8988T (cell line): Measurements from ENCODE around the gene IFNAR2.
A peak's percentile ranks its signal among the peaks of the same experiment; 100 is the strongest.
"Not testable (repeated sequence)": the region's sequence is repeated elsewhere in the genome, so short reads cannot be mapped to it uniquely, and the experiment has no call there.

ENCODE experiments used
- DNase-seq: peaks from one replicate; pipeline ENCODE4 v3.0.0; 2011

IFNAR2 gene

DNA sequence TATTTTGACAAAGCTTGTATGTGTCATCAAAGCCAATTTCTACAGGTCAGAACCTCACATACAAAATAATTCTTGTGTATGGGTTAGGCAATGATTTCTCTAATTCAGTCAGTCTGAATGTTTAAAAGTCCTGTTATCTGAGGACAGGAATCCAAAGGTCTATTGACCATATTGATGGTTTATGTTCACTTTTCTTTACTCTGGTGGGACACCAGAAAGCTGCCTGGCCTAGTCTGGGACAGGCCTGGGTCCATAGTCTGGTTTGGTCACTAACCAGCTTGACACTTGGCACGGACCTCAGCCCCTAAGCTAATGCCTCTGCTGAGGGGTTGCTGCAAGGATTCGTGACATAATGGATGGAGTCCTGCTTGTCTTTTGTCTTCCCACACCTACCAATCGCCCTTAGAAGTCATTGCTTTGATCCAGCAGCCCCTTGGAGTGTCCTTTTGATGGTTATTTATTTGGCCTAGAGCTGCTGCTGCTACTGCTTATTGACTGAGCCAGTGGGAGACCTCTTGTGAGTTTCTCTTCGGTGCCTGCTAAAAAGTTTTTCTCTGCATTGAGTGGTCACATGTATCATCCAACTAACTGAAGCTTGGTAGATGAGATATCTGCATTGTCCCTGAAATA, 15.7 kb downstream of the IFNAR2 start:
- DNase-seq = no peak

- DNase-seq = no peak
These were observed 16.8 kb downstream of the IFNAR2 start for GRCh38 chr21:33246506-33246905.

DNA sequence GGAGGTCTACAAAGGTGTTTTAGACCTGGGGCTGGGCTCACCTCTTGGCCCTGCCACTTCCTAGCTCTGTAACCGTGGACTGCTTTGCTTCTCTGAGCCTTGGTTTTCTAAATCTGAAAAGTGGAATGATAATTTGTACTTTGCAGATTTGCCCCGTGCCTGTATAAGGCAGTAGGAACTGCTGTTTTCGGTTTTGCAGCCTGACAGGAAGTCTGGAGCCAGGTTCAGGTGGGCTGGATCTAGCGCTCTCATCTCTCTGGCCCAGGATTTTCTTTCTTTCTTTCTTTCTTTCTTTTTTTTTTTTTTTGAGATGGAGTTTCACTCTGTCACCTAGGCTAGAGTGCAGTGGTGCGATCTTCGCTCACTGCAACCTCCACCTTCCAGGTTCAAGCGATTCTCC, 17.2 kb downstream of the IFNAR2 start:
- no peak for DNase-seq

GRCh38 chr21:33247599-33247998, 17.9 kb downstream of the IFNAR2 start:
- DNase-seq = no peak

- no peak for DNase-seq
These were observed 19.7 kb downstream of the IFNAR2 start for GRCh38 chr21:33249331-33250002.

DNA sequence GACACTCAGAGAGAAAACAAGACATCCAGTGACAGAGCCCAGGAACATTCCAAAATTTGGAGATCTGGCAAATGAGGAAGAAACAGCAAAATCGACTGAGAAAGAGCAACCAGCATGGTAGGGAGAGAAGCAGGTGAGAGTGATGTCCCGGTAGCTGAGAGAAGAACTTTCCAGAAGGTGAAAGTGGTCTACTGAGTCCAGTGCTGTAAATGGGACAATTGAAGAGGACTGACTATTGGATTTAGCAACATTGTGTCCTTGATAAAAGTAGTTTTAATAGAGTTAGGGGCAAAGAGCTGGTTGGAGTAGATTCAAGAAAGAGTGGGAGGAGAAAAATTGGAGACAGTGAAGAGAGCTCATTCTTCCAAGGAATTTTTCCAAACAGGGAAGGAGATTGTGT, 21.4 kb downstream of the IFNAR2 start:
- DNase-seq = no peak

GRCh38 chr21:33253382-33253781, 23.6 kb downstream of the IFNAR2 start:
- not testable (repeated sequence) for DNase-seq

DNA sequence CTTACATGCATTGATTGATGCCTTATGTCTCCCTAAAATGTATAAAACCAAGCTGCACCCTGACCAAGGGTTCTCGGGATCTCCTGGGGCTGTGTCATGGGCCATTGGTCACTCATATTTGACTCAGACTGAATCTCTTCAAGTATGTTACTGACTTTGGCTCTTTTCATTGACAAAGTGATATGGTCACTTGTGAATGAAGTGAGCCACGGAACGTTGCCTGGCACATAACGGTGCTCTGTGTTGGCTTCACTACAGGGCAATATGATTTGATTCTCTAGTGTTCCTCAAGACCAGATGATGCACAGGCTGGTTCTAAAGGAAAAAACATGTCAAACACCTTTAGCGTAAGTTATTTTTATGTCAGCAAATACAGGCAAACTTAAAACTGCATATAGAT, 25.0 kb downstream of the IFNAR2 start:
- DNase-seq = no peak

DNA sequence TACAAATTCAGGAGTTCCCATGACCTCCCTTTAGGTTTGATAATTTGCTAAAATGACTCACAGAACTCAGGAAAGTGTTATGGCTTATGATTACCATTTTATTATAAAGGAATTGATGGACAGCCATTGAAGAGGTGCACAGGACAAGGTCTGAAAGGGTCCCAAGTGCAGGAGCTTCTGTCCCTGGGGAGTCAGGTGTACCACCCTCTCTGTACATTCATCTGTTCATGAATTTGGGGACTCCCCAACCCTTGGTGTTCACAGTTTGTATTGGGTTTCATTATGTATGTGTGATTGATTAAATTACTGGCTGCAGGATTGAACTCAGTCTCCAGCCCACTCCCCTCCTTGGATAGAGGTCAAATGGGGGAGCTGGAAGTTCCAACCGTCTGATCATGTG, 25.7 kb downstream of the IFNAR2 start:
- no peak for DNase-seq

DNA sequence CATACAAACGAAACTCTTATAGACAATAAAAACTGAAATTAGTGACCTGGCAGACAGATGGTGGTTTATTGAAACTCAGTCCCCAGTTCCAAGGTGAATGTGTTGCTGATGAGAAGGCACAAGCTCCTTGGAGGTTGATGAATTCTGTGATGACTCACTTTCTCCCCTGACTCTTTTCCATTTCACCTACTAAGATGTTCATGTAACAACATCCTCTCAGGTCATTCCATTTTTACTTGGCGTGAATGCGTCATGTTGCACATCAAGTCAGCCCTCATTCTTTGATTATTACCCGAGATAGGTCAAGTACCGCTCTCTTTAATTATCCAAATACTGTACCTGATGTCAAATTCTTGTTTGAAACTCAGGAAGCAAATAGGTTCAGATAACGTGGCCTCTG, 26.3 kb downstream of the IFNAR2 start:
- no peak for DNase-seq

GRCh38 chr21:33257094-33257803, 27.5 kb downstream of the IFNAR2 start:
- DNase-seq = no peak

- DNase-seq = no peak
These were observed 28.7 kb downstream of the IFNAR2 start for GRCh38 chr21:33258475-33258874.

DNA sequence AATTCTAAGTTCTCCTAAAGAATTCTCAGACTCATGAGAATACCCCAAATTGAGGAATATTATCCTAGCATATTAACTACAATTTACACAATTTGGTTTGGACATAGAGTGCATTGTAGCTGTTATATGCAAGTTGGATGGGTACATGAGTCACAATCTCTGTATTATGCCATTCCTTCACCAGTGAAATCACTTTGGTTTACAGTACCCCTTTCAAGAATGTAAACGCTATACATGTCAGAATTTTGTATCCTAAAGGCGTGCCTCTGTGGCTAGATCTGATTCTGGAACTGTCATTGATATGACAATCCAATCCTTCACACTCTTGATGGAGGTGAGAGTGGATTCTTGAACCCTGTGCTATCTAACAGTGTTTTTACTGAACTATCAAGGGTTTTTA, 29.7 kb downstream of the IFNAR2 start:
- DNase-seq = no peak

DNA sequence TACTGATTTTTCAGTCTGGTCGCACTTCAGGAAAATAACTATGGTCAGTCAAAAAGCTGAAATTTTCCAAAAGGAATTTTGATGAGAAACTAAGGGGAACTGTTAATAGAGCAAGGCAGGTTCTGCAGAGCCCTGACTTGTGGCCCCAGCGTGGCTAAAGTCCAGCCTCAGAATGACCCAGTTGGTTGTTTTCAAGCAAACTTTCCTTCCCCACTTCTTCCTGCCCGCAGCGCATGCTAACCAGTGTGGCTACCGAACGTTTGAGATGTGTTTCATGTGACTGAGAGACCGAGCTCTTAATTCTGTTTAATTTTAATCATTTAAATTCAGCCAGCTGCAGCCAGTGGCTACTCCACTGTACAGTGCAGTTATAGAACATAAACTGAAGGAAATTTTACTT, 30.3 kb downstream of the IFNAR2 start:
- no peak for DNase-seq

- no peak for DNase-seq
These were observed 31.9 kb downstream of the IFNAR2 start for GRCh38 chr21:33261635-33262034.

GRCh38 chr21:33262921-33263320, 33.2 kb downstream of the IFNAR2 start:
- no peak for DNase-seq

GRCh38 chr21:33264561-33264960, 34.8 kb downstream of the IFNAR2 start:
- no peak for DNase-seq

- no peak for DNase-seq
These were observed 35.9 kb downstream of the IFNAR2 start for GRCh38 chr21:33265664-33266049.

DNA sequence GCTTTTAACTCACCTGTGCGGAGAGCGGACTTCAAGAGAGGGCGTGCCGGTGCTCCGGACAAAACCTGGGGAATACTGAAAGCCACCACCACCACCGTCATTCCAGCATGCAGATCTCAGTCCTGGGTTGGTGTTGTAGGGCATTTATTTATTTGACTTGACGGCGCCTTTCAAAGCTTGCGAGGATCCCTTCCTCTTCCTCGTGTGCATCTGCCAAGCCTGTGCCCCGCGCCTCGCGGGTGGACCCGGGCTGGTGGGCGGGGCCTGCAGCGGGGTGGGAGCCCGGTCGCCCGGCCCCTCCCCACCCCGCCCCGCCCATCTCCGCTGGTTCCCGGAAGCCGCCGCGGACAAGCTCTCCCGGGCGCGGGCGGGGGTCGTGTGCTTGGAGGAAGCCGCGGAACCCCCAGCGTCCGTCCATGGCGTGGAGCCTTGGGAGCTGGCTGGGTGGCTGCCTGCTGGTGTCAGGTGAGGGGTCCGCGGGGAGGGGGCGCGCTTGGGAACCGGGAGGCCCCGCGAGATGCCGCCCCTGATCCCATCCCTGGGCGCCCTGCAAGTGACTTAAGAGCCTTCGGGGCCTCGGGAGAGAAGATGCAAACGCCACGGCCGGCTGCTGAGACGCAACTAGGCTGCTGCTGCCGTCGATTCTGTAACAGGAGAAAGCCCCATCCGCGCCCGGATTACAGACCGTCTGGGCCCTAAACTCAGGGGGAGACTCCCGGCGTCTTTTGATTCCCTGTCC, 36.5 kb downstream of the IFNAR2 start, which contains the start of gene IL10RB:
TSS of gene IL10RB (plus strand) at position 318 of the 739 bp plus-strand sequence. CDS start at position 417, 99 bp downstream.
- DNase-seq = peak; percentile 74

DNA sequence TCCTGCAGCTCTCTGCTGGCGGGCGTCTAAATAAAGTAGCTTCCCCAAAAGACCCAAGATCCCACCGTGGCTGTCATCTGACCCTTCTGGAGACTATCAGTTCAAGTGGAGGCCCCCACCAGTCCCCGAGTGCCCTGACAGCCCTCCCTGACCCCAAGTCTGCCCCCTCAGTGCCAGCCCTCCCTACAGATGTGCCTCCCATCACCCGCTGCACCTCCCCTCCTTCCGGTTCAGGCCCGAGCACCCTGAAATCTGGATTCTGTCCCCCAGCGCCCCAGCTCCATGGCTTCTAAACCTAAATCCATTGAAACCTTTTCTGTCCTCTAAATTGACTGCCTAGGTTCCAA, 37.0 kb downstream of the IFNAR2 start:
- no peak for DNase-seq

DNA sequence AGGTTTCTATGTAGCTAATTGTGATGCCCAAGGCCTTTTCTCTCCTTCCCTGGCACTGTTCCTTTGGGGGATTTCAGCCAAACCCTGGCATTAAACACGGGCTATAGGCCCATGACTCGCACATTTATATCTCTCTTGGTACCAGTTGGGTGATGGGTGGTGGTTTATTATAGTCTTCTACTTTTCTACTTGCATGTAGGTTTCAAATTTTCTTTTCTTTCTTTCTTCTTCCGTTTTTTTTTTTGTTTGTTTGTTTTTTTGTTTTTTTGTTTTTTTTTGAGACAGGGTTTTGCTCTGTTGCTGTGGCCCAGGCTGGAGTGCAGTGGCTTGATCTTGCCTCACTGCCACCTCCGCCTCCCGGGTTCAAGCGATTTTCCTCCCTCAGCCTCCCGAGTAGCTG, 37.5 kb downstream of the IFNAR2 start:
- no peak for DNase-seq

- DNase-seq = no peak
These were observed 38.6 kb downstream of the IFNAR2 start for GRCh38 chr21:33268393-33268736.

DNA sequence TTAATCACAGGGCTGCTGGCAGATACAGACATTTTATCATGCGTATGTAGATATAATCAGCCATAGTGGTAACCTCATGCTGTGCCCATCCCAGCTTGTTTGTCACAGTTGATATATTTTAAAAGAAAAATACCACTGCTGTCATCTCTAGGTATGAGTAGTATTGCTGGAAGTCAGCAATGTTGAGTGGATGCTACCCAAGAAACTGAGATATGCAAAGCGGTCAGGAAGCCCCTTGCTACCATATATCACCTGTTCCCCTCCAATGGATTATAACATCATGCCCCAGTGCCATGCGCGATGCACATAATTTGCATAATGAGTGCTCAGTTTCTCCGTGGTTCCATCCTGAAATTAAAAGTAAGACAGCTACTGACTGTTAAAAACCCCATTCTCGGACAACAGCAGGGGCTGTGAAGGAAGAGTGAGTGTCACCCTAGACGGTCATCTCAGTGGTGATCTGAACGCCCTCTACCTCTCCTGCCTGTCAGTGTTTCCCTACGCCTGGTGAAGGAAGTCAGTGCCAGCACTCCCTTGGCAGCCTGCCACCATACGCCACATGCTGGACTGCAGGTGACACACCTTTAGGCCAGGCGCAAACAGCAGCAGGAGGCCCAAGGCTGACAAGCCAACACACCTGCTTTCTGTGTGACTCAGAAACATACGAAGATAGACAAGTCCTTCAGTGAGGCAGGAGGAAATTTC, 39.2 kb downstream of the IFNAR2 start:
- DNase-seq = no peak
